Fibroblast of the aortic adventitia (primary cell): ENCODE results near the gene ZC3H12D. TPM values are rescaled to one million over a fixed set of nuclear protein-coding genes. Genes with fewer than 3 reads are reported as not detected.
A peak's percentile ranks its signal among the peaks of the same experiment; 100 is the strongest.

Experiments used
- DNase-seq: peaks from one replicate; pipeline ENCODE4 v3.0.0-alpha.2; 2010; ENCODE audit warnings: low read depth
- H3K4me3 ChIP-seq: 2 replicates; pipeline ENCODE4 v1.5.1; 2011; ENCODE audit warnings: low read depth, mild to moderate bottlenecking, control low read depth, low read length, moderate library complexity
- total RNA-seq: library from RNA; depleted of rRNA; stranded (reverse); fragments of >200 nt; gene quantifications from 2 replicates; pipeline ENCODE4 v1.2.3, GENCODE V29; 2012; ENCODE audit warnings: low replicate concordance
- TF ChIP-seq, protein P1 (sequence below): IDR thresholded peaks from 2 replicates; pipeline ENCODE4 v1.5.1; 2011; ENCODE audit warnings: mild to moderate bottlenecking, low read length, control low read depth, inconsistent platforms; ENCODE audit not compliant: insufficient read depth

The ZC3H12D gene
- total RNA-seq, 1 donor = 0.09 TPM

DNA sequence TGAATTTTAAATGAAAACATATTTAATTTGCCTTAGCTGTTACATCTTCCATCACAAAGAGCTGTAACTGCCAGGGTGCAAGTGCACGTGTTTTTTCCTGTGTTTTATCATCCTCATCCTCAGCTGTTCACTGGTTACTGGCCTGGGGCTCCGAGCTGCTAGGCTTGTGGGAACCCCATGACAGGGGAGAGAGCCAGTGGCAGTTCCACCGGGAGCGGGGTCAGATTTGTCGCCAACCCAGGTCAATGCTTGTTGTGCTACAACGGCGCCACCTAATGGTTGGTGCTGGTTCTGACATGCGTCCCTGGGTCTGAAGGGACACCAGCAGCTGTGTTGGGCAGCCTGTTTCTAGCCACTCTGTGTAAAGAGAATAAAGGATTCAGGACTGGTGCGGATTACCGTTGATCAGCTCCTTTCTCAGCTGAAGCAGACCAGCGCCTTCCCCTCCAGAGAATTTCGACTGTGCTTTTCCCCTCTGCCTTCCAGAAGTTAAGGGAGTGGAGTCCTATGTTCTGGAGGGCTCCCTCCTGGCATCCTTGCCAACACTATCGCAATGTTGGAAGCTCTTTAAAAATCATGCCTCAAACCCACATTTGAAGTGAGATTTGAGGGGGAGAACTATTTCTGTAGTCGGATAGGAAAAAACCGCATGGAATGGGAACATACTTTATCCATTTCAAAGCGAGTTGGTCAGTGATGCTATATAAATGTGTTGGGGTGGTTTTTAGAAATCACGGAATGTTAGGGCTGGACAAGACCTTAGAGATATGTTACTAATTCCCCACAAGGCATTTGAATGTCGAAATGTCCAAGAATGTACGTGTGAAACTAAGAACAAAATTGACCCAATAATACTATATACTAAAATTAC is 52.7 kb downstream of the ZC3H12D start:
- peak overlapping the region; percentile 40 for H3K4me3 ChIP-seq
- peak; percentile 86 for DNase-seq
- TF ChIP-seq, protein P1, sequence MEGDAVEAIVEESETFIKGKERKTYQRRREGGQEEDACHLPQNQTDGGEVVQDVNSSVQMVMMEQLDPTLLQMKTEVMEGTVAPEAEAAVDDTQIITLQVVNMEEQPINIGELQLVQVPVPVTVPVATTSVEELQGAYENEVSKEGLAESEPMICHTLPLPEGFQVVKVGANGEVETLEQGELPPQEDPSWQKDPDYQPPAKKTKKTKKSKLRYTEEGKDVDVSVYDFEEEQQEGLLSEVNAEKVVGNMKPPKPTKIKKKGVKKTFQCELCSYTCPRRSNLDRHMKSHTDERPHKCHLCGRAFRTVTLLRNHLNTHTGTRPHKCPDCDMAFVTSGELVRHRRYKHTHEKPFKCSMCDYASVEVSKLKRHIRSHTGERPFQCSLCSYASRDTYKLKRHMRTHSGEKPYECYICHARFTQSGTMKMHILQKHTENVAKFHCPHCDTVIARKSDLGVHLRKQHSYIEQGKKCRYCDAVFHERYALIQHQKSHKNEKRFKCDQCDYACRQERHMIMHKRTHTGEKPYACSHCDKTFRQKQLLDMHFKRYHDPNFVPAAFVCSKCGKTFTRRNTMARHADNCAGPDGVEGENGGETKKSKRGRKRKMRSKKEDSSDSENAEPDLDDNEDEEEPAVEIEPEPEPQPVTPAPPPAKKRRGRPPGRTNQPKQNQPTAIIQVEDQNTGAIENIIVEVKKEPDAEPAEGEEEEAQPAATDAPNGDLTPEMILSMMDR = peak; percentile 95

DNA sequence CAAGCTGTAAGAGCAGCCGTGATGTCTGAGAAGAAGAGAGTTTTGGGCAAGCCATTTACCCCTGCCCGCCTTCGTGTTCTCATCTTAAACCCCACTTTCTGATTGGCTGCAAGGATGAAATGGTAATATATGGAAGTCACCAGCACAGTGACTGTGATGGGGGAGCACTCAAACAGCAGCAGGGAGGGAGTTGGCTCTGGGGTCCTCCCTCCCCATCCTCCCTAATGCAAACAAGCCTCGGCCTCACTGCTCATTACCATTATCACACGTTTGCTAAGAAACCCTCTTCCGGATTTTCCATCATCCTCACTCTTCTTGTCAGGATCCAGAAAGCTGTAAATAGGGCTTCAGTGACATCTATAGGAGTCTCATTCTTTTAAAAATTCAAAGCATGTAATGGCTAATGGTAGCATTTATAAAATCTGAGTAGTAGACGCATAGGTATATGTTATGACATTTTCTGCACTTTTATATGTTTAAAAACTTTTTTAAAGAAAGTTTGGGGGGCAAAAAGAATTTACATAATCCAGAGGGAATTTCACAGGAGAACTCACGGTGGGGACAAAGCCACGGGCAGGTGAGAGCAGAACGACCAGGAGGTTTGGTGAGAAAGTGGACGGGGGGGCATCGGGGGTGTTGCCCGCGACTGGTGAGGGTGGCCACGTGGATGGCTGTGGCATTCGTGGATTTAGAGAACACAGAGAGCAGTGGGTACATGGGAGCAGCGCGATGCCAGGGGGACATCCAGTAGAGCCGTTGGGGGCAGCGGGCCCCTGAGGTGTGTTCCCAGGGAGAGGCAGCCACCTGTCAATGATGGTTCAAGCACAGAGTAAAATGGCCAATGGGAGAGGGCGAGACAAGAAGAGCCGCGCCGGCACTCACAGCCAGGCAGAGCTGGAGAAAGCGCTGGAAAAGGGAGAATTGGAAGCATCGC is 55.1 kb downstream of the ZC3H12D start:
- no peak for DNase-seq
- no peak overlapping the region for H3K4me3 ChIP-seq
- TF ChIP-seq, protein P1 = no peak

DNA sequence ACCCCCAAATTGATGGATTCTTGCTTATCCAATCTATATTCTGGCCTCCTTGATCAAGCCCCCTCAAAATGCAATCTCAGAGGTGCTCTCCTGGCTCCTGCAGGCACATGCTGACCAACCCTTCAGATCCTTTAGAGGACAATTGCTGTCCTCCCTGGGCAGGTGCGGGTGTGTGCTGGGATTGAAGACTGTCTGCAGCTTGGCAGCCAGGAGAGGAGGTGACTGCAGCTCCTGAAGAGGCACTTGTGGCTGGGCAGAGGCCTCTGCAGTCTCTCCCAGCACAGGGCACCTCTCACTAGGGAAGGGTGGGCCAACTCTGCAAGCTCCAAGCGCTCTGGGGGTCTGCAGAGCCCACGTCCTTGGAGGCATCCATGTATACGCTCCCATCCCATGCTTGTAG is 56.2 kb downstream of the ZC3H12D start:
- H3K4me3 ChIP-seq = no peak overlapping the region
- TF ChIP-seq, protein P1 = no peak

DNA sequence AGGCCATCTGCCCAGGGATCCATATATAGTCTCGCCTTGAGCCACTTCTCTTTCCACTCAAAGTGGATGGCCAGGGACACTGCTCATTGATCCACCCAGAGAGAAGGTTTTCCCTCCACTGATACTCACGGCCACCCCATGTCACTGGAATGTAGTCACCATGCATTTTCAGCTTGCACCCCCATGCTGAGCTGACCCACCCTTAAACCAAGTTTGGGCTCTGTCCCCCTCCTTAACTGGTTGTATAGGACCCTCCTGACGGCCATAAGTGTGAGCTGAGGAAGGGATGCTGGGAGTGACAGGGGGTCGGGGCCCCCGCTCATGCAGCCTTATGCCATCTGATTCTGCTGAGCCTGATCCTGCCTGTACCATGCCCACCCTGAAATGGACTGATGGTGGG is 59.1 kb downstream of the ZC3H12D start:
- TF ChIP-seq, protein P1 = no peak
- no peak overlapping the region for H3K4me3 ChIP-seq
- no peak for DNase-seq

More for the DNA sequence above, 56.2 kb downstream of the ZC3H12D start:
- DNase-seq = no peak

DNA sequence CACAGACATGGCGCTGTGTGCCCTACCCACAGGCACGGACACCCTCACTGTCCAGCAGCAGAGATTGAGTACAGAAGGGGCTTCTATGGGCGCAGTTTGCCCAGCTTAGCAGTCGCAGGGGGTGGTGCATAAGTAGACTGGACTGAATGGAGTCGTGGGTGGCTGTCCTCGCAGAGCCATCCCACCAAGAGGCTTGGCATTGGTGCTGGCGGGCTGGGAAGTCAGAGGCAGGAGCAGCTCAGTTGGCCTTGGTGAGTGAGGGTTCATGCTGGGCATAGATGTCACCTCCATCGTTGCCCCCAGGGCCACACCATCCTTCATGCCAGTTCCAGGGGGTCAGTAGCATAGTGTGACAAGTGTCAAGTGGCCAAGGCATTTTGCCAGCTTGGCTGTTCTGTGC is 59.6 kb downstream of the ZC3H12D start:
- DNase-seq = no peak
- H3K4me3 ChIP-seq = no peak overlapping the region
- TF ChIP-seq, protein P1 = no peak

DNA sequence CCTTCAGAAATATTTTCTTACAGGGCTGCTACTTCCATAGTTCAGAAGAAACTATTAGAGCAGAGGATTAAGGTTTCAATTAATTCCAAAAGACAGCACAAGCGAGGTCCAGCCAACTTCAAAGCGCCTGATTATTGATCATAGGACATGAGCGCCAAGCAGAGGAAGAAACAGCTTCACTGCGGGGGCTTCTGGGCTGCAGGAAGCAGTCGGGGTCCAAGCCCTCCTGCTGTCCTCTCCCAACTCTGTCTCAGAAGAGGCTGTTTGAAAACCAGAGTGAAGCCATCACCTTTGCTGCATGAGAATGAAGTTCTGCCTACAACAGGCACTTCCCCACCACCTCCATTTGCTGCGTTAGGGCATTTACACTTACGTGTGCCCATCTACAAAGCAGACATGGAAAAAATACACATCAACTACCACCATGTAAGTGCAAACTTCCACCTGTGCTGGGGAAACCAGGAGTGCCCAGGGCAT is 60.8 kb downstream of the ZC3H12D start:
- TF ChIP-seq, protein P1 = no peak
- no peak for DNase-seq
- no peak overlapping the region for H3K4me3 ChIP-seq
